ENCODE measurements around the gene BMPR1A.

Gene BMPR1A

GRCh38 chr10:86757113-86757972 lies 924 bp downstream of the BMPR1A start:
- TF ChIP-seq SIN3A (IDR thresholded peaks at IDR 0.05; ENCODE audit: borderline replicate concordance, insufficient read depth, low read length) (no peak), TAF1 (IDR thresholded peaks at IDR 0.05; ENCODE audit: borderline replicate concordance, insufficient read depth, low read length) (no peak)

DNA sequence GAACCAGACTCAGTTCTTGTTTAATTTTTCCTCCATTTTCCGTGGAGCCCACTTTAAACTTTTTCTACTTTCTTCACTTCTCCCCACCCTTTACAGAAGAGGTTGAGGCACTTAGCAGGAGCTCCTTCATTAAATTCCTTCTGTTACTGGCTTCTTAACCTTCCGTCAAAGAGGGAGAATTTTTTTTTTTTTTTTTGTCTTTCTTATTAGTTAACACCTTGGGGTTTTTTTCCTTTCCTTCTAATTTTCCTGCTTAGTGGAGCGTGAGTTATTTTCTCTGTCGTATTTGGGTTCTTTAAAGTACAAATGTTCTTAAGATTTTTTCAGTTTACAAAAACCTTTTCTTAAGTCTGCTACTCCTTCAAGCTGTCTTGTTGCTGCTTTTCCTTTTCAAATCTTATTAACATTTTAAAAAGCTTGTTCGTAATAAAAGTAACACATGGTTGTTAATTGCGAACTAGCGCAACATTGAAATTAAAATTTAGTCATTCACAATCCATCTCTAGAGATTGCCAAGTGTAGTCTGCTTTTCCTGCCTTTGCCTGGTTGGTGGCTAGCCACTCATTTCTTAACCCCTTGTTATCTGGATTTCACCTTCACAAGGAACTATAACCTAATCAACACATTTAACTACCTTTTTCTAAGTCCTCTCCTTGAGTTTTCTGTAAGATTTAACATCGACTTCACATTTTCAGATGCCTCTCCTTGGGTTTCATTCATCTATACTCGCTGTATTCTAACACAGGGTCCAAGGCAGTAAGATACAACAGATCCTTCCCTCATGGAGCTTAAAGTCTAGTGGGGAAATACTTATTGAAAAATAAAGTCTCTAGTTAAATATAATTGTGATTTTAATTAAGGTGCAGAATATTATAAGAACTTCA lies 2.0 kb downstream of the BMPR1A start:
- no peak for TF ChIP-seq FOXP2 (optimal IDR thresholded peaks at IDR 0.05; ENCODE audit: borderline replicate concordance, extremely low read depth, extremely low read length, insufficient read depth)
- TF ChIP-seq POLR2AphosphoS5 (IDR thresholded peaks at IDR 0.05; ENCODE audit: low read depth, low read length), result no peak
- TF ChIP-seq TAF1 (IDR thresholded peaks at IDR 0.05; ENCODE audit: borderline replicate concordance, insufficient read depth, low read length), result no peak
- TF ChIP-seq SIN3A (IDR thresholded peaks at IDR 0.05; ENCODE audit: borderline replicate concordance, insufficient read depth, low read length), result no peak; the same call in 1 of the 2 replicates
- TF ChIP-seq, protein P1, sequence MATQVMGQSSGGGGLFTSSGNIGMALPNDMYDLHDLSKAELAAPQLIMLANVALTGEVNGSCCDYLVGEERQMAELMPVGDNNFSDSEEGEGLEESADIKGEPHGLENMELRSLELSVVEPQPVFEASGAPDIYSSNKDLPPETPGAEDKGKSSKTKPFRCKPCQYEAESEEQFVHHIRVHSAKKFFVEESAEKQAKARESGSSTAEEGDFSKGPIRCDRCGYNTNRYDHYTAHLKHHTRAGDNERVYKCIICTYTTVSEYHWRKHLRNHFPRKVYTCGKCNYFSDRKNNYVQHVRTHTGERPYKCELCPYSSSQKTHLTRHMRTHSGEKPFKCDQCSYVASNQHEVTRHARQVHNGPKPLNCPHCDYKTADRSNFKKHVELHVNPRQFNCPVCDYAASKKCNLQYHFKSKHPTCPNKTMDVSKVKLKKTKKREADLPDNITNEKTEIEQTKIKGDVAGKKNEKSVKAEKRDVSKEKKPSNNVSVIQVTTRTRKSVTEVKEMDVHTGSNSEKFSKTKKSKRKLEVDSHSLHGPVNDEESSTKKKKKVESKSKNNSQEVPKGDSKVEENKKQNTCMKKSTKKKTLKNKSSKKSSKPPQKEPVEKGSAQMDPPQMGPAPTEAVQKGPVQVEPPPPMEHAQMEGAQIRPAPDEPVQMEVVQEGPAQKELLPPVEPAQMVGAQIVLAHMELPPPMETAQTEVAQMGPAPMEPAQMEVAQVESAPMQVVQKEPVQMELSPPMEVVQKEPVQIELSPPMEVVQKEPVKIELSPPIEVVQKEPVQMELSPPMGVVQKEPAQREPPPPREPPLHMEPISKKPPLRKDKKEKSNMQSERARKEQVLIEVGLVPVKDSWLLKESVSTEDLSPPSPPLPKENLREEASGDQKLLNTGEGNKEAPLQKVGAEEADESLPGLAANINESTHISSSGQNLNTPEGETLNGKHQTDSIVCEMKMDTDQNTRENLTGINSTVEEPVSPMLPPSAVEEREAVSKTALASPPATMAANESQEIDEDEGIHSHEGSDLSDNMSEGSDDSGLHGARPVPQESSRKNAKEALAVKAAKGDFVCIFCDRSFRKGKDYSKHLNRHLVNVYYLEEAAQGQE (IDR thresholded peaks at IDR 0.05; ENCODE audit: insufficient read depth in 1 of 2, low read depth in 2 of 2, low read length in 2 of 2), result no peak

- TF ChIP-seq SIN3A (IDR thresholded peaks at IDR 0.05; ENCODE audit: borderline replicate concordance, insufficient read depth, low read length) (no peak), POLR2AphosphoS5 (IDR thresholded peaks at IDR 0.05; ENCODE audit: low read depth, low read length) (no peak)
These were observed 2.8 kb downstream of the BMPR1A start for GRCh38 chr10:86759073-86759672.

GRCh38 chr10:86763404-86763803 lies 7.0 kb downstream of the BMPR1A start:
- no peak for TF ChIP-seq POLR2AphosphoS5 (IDR thresholded peaks at IDR 0.05; ENCODE audit: low read depth, low read length)
- no peak for TF ChIP-seq TAF1 (IDR thresholded peaks at IDR 0.05; ENCODE audit: borderline replicate concordance, insufficient read depth, low read length)
- TF ChIP-seq, protein P1 (IDR thresholded peaks at IDR 0.05; ENCODE audit: insufficient read depth in 1 of 2, low read depth in 2 of 2, low read length in 2 of 2), result no peak
- TF ChIP-seq FOXP2 (optimal IDR thresholded peaks at IDR 0.05; ENCODE audit: borderline replicate concordance, extremely low read depth, extremely low read length, insufficient read depth), result no peak
- TF ChIP-seq SIN3A (IDR thresholded peaks at IDR 0.05; ENCODE audit: borderline replicate concordance, insufficient read depth, low read length), result no peak

- TF ChIP-seq SIN3A (IDR thresholded peaks at IDR 0.05; ENCODE audit: borderline replicate concordance, insufficient read depth, low read length) (no peak), TAF1 (IDR thresholded peaks at IDR 0.05; ENCODE audit: borderline replicate concordance, insufficient read depth, low read length) (no peak), POLR2AphosphoS5 (IDR thresholded peaks at IDR 0.05; ENCODE audit: low read depth, low read length) (no peak), FOXP2 (optimal IDR thresholded peaks at IDR 0.05; ENCODE audit: borderline replicate concordance, extremely low read depth, extremely low read length, insufficient read depth) (no peak)
- TF ChIP-seq, protein P1 (IDR thresholded peaks at IDR 0.05; ENCODE audit: insufficient read depth in 1 of 2, low read depth in 2 of 2, low read length in 2 of 2), result no peak
These were observed 9.1 kb downstream of the BMPR1A start for GRCh38 chr10:86765548-86765947.
